ENCODE data around the gene IFNGR2.

The IFNGR2 gene

GRCh38 chr21:33395891-33396331 lies 7.3 kb upstream of the IFNGR2 start:
- no peak for TF ChIP-seq CTCF (IDR thresholded peaks at IDR 0.05; ENCODE audit: low read depth, low read length)
- no peak overlapping the region for H3K4me3 ChIP-seq (ENCODE audit: low read depth, low read length)

GRCh38 chr21:33396436-33396835 lies 6.8 kb upstream of the IFNGR2 start:
- no peak for TF ChIP-seq CTCF (IDR thresholded peaks at IDR 0.05; ENCODE audit: low read depth, low read length)
- H3K4me3 ChIP-seq (ENCODE audit: low read depth, low read length): no peak overlapping the region

GRCh38 chr21:33396951-33397350 lies 6.3 kb upstream of the IFNGR2 start:
- no peak for TF ChIP-seq CTCF (IDR thresholded peaks at IDR 0.05; ENCODE audit: low read depth, low read length)
- H3K4me3 ChIP-seq (ENCODE audit: low read depth, low read length): no peak overlapping the region

- no peak for TF ChIP-seq CTCF (IDR thresholded peaks at IDR 0.05; ENCODE audit: low read depth, low read length)
- no peak overlapping the region for H3K4me3 ChIP-seq (ENCODE audit: low read depth, low read length)
Measured at GRCh38 chr21:33397717-33398116, 5.5 kb upstream of the IFNGR2 start.

GRCh38 chr21:33398361-33398760 lies 4.9 kb upstream of the IFNGR2 start:
- TF ChIP-seq CTCF (IDR thresholded peaks at IDR 0.05; ENCODE audit: low read depth, low read length): no peak
- no peak overlapping the region for H3K4me3 ChIP-seq (ENCODE audit: low read depth, low read length)

- H3K4me3 ChIP-seq (ENCODE audit: low read depth, low read length): no peak overlapping the region
- no peak for TF ChIP-seq CTCF (IDR thresholded peaks at IDR 0.05; ENCODE audit: low read depth, low read length)
Measured at GRCh38 chr21:33401630-33401992, 1.6 kb upstream of the IFNGR2 start.

GRCh38 chr21:33402001-33402979 lies 923 bp upstream of the IFNGR2 start:
- no peak for TF ChIP-seq CTCF (IDR thresholded peaks at IDR 0.05; ENCODE audit: low read depth, low read length)
- peak overlapping the region; percentile 83 for H3K4me3 ChIP-seq (ENCODE audit: low read depth, low read length)

Data from WI38 (cell line).